ENCODE data around the gene GADD45G. TPM values are rescaled to one million over a fixed set of nuclear protein-coding genes. Genes with fewer than 3 reads are reported as not detected.

The GADD45G gene
- total RNA-seq, 3 donors from 2014 or later: 5.9 to 16.7 (median 6.4) TPM

DNA sequence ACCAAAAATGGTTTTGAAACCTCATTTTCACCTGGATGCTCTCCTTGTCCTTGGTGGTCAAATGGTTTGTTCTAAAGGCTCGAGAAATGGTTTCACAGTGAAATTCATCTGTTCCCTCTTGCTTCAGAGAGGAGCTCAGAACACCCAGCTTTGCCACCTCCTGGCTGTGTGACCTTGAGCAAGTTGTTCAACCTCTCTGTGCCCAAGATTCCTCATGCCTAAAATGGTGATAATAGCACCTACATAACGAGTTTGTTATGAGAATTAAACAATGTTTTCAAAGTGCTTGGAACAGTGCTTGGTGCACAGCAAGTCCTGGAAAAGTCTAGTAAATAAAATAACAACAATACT is 6.5 kb upstream of the GADD45G start:
- Mint-ChIP-seq H3K36me3 (ENCODE audit: insufficient read depth) (no peaks in the 10 kb centered on the region), H3K9me3 (no peaks in the 10 kb centered on the region), H3K27me3 (ENCODE audit: low read depth) (peaks cover 5% of the 10 kb centered on the region), H3K4me3 (no peak overlapping the region), H3K4me1 (ENCODE audit: low read depth) (peaks cover 4% of the 10 kb centered on the region)
- DNase-seq: no peak
- ATAC-seq: no peak

DNA sequence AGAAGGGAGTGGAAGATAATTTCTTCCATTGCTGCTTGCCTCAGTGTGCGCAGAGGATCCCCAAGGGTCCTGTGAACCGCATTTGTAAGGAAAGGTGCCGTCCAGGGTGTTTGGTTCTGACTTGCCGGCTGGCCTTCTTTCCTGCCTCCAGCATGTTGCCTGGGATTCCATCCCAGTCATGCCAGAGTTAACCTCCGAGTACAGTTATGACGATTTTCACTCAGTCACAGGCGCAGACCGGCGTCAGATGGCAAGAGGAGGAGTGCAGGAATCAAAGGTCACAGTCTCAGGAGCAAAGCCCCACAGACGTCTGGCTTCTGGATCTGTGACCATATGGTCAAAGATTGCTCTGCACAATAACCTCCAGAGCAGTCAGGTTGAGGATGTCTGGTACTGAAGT is 5.9 kb upstream of the GADD45G start:
- no peaks in the 10 kb centered on the region for H3K36me3 Mint-ChIP-seq (ENCODE audit: insufficient read depth)
- no peak for DNase-seq
- H3K4me1 Mint-ChIP-seq (ENCODE audit: low read depth): peaks cover 10% of the 10 kb centered on the region
- no peak overlapping the region for H3K4me3 Mint-ChIP-seq
- no peaks in the 10 kb centered on the region for H3K9me3 Mint-ChIP-seq
- H3K27me3 Mint-ChIP-seq (ENCODE audit: low read depth): peaks cover 2% of the 10 kb centered on the region
- no peak for ATAC-seq

- DNase-seq (no peak), ATAC-seq (no peak)
- Mint-ChIP-seq H3K4me3 (no peak overlapping the region), H3K27me3 (ENCODE audit: low read depth) (peaks cover 2% of the 10 kb centered on the region), H3K9me3 (no peaks in the 10 kb centered on the region), H3K36me3 (ENCODE audit: insufficient read depth) (no peaks in the 10 kb centered on the region), H3K4me1 (ENCODE audit: low read depth) (peaks cover 12% of the 10 kb centered on the region)
Observed at GRCh38 chr9:89600831-89601230, 4.0 kb upstream of the GADD45G start.

DNA sequence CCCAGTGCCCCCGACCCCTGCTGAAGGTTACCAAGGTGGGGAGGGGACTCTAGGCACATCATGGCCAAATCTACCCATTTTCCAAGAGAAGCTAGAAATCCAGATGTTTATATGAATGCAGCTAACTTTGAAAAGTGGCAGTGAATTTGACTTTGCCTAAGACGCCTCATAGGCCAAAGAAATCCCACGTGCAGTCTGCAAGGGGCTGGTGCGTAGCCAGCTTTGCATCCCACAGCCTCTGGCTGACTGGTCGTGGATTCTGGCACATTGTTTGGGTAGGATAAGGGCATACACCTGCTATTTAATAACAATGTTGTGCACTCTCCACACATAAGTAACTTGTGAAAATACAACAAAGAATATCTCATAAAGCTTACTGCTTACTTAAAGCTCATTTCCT is 3.5 kb upstream of the GADD45G start:
- H3K4me1 Mint-ChIP-seq (ENCODE audit: low read depth): peaks cover 14% of the 10 kb centered on the region
- DNase-seq (no peak), ATAC-seq (no peak)
- H3K36me3 Mint-ChIP-seq (ENCODE audit: insufficient read depth): no peaks in the 10 kb centered on the region
- peaks cover 2% of the 10 kb centered on the region for H3K27me3 Mint-ChIP-seq (ENCODE audit: low read depth)
- no peaks in the 10 kb centered on the region for H3K9me3 Mint-ChIP-seq
- no peak overlapping the region for H3K4me3 Mint-ChIP-seq

- no peaks in the 10 kb centered on the region for H3K36me3 Mint-ChIP-seq (ENCODE audit: insufficient read depth)
- H3K4me1 Mint-ChIP-seq (ENCODE audit: low read depth): peaks cover 21% of the 10 kb centered on the region
- no peak for ATAC-seq
- DNase-seq: no peak
- H3K27me3 Mint-ChIP-seq (ENCODE audit: low read depth): peaks cover 2% of the 10 kb centered on the region
- H3K4me3 Mint-ChIP-seq: no peak overlapping the region
- H3K9me3 Mint-ChIP-seq: no peaks in the 10 kb centered on the region
Observed at GRCh38 chr9:89601856-89602562, 2.8 kb upstream of the GADD45G start.

GRCh38 chr9:89602978-89603766 is 1.6 kb upstream of the GADD45G start:
- Mint-ChIP-seq H3K36me3 (ENCODE audit: insufficient read depth) (no peaks in the 10 kb centered on the region), H3K4me1 (ENCODE audit: low read depth) (peaks cover 26% of the 10 kb centered on the region), H3K4me3 (peak overlapping the region; percentile 77), H3K9me3 (no peaks in the 10 kb centered on the region), H3K27me3 (ENCODE audit: low read depth) (peaks cover 2% of the 10 kb centered on the region)
- DNase-seq (peak; percentile 88), ATAC-seq (peak; percentile 16 to 20)

- no peaks in the 10 kb centered on the region for H3K36me3 Mint-ChIP-seq (ENCODE audit: insufficient read depth)
- H3K4me3 Mint-ChIP-seq: peak overlapping the region; percentile 87
- ATAC-seq (no peak), DNase-seq (no peak)
- no peaks in the 10 kb centered on the region for H3K27me3 Mint-ChIP-seq (ENCODE audit: low read depth)
- H3K9me3 Mint-ChIP-seq: no peaks in the 10 kb centered on the region
- peaks cover 26% of the 10 kb centered on the region for H3K4me1 Mint-ChIP-seq (ENCODE audit: low read depth)
Observed at GRCh38 chr9:89603767-89604665, 796 bp upstream of the GADD45G start.

- no peaks in the 10 kb centered on the region for H3K9me3 Mint-ChIP-seq
- ATAC-seq: peak; percentile 49 to 56
- no peaks in the 10 kb centered on the region for H3K36me3 Mint-ChIP-seq (ENCODE audit: insufficient read depth)
- peak overlapping the region; percentile 87 for H3K4me3 Mint-ChIP-seq
- H3K4me1 Mint-ChIP-seq (ENCODE audit: low read depth): peaks cover 26% of the 10 kb centered on the region
- H3K27me3 Mint-ChIP-seq (ENCODE audit: low read depth): no peaks in the 10 kb centered on the region
- DNase-seq: peak; percentile 58
Observed at GRCh38 chr9:89605465-89606048, 745 bp downstream of the GADD45G start.

DNA sequence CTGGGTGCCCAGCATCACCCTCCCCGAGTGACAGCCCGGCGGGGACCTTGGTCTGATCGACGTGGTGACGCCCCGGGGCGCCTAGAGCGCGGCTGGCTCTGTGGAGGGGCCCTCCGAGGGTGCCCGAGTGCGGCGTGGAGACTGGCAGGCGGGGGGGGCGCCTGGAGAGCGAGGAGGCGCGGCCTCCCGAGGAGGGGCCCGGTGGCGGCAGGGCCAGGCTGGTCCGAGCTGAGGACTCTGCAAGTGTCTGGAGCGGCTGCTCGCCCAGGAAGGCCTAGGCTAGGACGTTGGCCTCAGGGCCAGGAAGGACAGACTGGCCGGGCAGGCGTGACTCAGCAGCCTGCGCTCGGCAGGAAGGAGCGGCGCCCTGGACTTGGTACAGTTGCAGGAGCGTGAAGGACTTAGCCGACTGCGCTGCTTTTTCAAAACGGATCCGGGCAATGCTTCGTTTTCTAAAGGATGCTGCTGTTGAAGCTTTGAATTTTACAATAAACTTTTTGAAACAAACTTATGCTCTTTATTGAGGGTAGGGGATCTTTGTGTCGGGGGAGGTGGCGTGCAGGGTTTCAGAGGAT is 1.3 kb downstream of the GADD45G start:
- H3K4me3 Mint-ChIP-seq: peak overlapping the region; percentile 87

DNA sequence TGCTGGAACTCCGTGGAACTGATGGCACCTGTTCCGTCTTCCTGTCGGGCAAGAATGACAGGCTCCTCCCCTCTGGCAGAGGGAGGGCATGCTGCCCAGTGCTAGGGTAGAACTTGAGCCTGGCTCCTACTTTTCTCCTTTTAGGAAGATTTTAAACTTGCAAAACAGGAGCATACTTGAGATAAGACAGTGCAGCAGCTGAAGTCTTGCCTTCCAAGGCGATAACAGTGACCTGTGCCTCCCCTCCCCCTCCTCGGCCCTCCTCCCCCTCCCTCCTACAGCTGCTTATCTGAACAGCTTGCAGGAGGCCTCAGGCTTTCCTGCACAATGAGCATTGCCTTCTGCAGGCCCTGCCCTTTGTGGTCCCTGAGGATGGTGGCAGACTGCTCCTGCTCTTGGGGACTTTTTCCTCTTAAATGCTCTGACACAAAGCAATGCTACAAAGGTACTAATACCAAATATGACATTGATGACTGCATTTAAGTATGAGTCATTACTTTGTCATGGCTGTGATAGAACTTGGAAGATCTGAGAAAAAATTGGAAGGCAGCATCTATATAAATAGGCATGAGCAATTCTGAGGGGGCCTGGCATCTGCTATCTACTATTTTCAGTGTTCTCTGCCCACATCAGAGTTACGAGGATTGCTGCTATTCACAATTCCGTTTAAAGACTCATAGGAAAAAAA is 2.0 kb downstream of the GADD45G start:
- peaks cover 26% of the 10 kb centered on the region for H3K4me1 Mint-ChIP-seq (ENCODE audit: low read depth)
- H3K27me3 Mint-ChIP-seq (ENCODE audit: low read depth): no peaks in the 10 kb centered on the region
- H3K9me3 Mint-ChIP-seq: no peaks in the 10 kb centered on the region
- no peak for DNase-seq
- H3K36me3 Mint-ChIP-seq (ENCODE audit: insufficient read depth): no peaks in the 10 kb centered on the region
- peak; percentile 56 for ATAC-seq
- peak overlapping the region; percentile 87 for H3K4me3 Mint-ChIP-seq

More for the DNA sequence above, 1.3 kb downstream of the GADD45G start:
- no peaks in the 10 kb centered on the region for H3K36me3 Mint-ChIP-seq (ENCODE audit: insufficient read depth)
- no peaks in the 10 kb centered on the region for H3K27me3 Mint-ChIP-seq (ENCODE audit: low read depth)
- peak in 1 of 2 donors; percentile 9 for ATAC-seq
- peaks cover 26% of the 10 kb centered on the region for H3K4me1 Mint-ChIP-seq (ENCODE audit: low read depth)
- H3K9me3 Mint-ChIP-seq: no peaks in the 10 kb centered on the region
- peak; percentile 20 for DNase-seq

GRCh38 chr9:89608641-89609335 is 4.0 kb downstream of the GADD45G start:
- Mint-ChIP-seq H3K27me3 (ENCODE audit: low read depth) (no peaks in the 10 kb centered on the region), H3K36me3 (ENCODE audit: insufficient read depth) (no peaks in the 10 kb centered on the region), H3K4me1 (ENCODE audit: low read depth) (peaks cover 18% of the 10 kb centered on the region), H3K4me3 (no peak overlapping the region), H3K9me3 (no peaks in the 10 kb centered on the region)
- ATAC-seq (no peak), DNase-seq (no peak)

DNA sequence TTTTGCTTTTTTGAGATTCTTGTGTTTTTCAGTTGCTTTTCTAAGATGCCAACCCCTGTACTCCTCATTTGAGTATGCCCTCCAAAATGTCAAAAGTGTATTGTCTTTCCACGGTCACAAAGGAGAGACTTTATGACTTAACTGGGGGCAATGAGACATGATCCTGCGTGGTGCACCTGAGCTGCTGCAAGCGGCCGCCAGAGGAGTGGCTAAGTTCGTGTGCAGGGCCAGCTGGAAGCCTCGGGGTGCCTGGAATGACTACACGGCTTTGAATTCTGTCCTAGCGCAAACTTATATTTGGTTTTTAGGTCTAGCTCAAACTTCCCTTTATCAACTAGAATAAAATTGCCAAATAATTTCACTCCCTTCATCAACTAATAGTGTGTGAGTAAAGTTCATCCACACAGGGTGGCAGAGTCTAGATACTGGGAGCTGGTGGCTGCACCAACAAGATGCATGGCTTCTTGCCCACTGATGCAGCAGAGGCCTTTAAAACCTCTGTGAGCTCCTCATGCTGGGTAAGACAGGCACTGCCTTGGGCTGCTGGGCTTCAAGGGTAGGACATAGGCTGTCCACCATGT is 4.7 kb downstream of the GADD45G start:
- H3K27me3 Mint-ChIP-seq (ENCODE audit: low read depth): no peaks in the 10 kb centered on the region
- peaks cover 14% of the 10 kb centered on the region for H3K4me1 Mint-ChIP-seq (ENCODE audit: low read depth)
- ATAC-seq: no peak
- H3K4me3 Mint-ChIP-seq: no peak overlapping the region
- H3K36me3 Mint-ChIP-seq (ENCODE audit: insufficient read depth): no peaks in the 10 kb centered on the region
- no peak for DNase-seq
- no peaks in the 10 kb centered on the region for H3K9me3 Mint-ChIP-seq
